Activated CD4-positive, alpha-beta T cell treated with anti-CD3 and anti-CD28 coated beads for 1 hour (primary cell): ENCODE data around the gene KIAA1671.

Source experiments
- DNase-seq: peaks from one replicate; pipeline ENCODE4 v3.0.0-alpha.2; 2020

KIAA1671 gene

GRCh38 chr22:25069758-25070481 is 117.4 kb downstream of the KIAA1671 start:
- no peak for DNase-seq

GRCh38 chr22:25070956-25071355 is 118.4 kb downstream of the KIAA1671 start:
- DNase-seq = no peak

GRCh38 chr22:25071720-25072119 is 119.2 kb downstream of the KIAA1671 start:
- DNase-seq = no peak

GRCh38 chr22:25072406-25072805 is 119.9 kb downstream of the KIAA1671 start:
- DNase-seq = no peak

GRCh38 chr22:25076336-25076735 is 123.8 kb downstream of the KIAA1671 start:
- no peak for DNase-seq

GRCh38 chr22:25077056-25077455 is 124.5 kb downstream of the KIAA1671 start:
- no peak for DNase-seq

- no peak for DNase-seq
Measured at GRCh38 chr22:25077964-25078363, 125.4 kb downstream of the KIAA1671 start.

GRCh38 chr22:25078591-25078990 is 126.1 kb downstream of the KIAA1671 start:
- no peak for DNase-seq

- no peak for DNase-seq
Measured at GRCh38 chr22:25080855-25081254, 128.3 kb downstream of the KIAA1671 start.

GRCh38 chr22:25081409-25081824 is 128.9 kb downstream of the KIAA1671 start:
- no peak for DNase-seq

- no peak for DNase-seq
Measured at GRCh38 chr22:25082096-25082495, 129.6 kb downstream of the KIAA1671 start.

GRCh38 chr22:25083056-25083806 is 130.7 kb downstream of the KIAA1671 start:
- no peak for DNase-seq

- DNase-seq = no peak
Measured at GRCh38 chr22:25083807-25084200, 131.3 kb downstream of the KIAA1671 start.

GRCh38 chr22:25084405-25085107 is 132.0 kb downstream of the KIAA1671 start:
- no peak for DNase-seq

- no peak for DNase-seq
Measured at GRCh38 chr22:25085156-25085555, 132.6 kb downstream of the KIAA1671 start.

- no peak for DNase-seq
Measured at GRCh38 chr22:25085930-25086901, 133.7 kb downstream of the KIAA1671 start.

- no peak for DNase-seq
Measured at GRCh38 chr22:25086902-25087282, 134.4 kb downstream of the KIAA1671 start.

GRCh38 chr22:25090225-25090890 is 137.8 kb downstream of the KIAA1671 start:
- DNase-seq = no peak

- DNase-seq = no peak
Measured at GRCh38 chr22:25091458-25091857, 138.9 kb downstream of the KIAA1671 start.

GRCh38 chr22:25092119-25092518 is 139.6 kb downstream of the KIAA1671 start:
- DNase-seq = no peak

GRCh38 chr22:25094579-25094978 is 142.1 kb downstream of the KIAA1671 start:
- no peak for DNase-seq

GRCh38 chr22:25095869-25096268 is 143.4 kb downstream of the KIAA1671 start:
- no peak for DNase-seq
